AG04449 (cell line): ENCODE results near the gene COMMD9.

ENCODE experiments used
- CTCF ChIA-PET: fragments of 350-600 bp; formaldehyde crosslinking; extraction: SDS; loops from one replicate; lab custom pipeline; 2021; ENCODE audit warnings: antibody characterized with exemption; lab: Yijun Ruan, JAX
- POLR2A ChIA-PET: fragments of 400-600, 350-600 bp; formaldehyde crosslinking; extraction: SDS; loops from one replicate; lab custom pipeline; 2020; ENCODE audit warnings: antibody characterized with exemption, inconsistent platforms; lab: Yijun Ruan, JAX
- DNase-seq: peaks from one replicate; pipeline ENCODE4 v3.0.0-alpha.2; 2010; ENCODE audit warnings: low read depth, low spot score
- H3K4me3 ChIP-seq: 2 replicates; pipeline ENCODE4 v1.5.1; 2011; ENCODE audit warnings: low read depth, mild to moderate bottlenecking, control low read depth, low read length
- TF ChIP-seq, protein P1 (sequence below): IDR thresholded peaks from one replicate; pipeline ENCODE4 v1.5.1; 2011; ENCODE audit warnings: mild to moderate bottlenecking, moderate library complexity, low read length, control low read depth, inconsistent platforms; ENCODE audit not compliant: insufficient read depth; ENCODE audit errors: missing control alignments

COMMD9 gene

GRCh38 chr11:36230779-36231699 is 58.2 kb downstream of the COMMD9 start:
- ChIA-PET CTCF (no interaction called here), POLR2A (interaction anchor here (0.6 to 1.2 kb wide), 2 partner anchors 35 to 66 kb away, joined by 3 read pairs; no protein-coding TSS in a partner anchor)
- TF ChIP-seq, protein P1, sequence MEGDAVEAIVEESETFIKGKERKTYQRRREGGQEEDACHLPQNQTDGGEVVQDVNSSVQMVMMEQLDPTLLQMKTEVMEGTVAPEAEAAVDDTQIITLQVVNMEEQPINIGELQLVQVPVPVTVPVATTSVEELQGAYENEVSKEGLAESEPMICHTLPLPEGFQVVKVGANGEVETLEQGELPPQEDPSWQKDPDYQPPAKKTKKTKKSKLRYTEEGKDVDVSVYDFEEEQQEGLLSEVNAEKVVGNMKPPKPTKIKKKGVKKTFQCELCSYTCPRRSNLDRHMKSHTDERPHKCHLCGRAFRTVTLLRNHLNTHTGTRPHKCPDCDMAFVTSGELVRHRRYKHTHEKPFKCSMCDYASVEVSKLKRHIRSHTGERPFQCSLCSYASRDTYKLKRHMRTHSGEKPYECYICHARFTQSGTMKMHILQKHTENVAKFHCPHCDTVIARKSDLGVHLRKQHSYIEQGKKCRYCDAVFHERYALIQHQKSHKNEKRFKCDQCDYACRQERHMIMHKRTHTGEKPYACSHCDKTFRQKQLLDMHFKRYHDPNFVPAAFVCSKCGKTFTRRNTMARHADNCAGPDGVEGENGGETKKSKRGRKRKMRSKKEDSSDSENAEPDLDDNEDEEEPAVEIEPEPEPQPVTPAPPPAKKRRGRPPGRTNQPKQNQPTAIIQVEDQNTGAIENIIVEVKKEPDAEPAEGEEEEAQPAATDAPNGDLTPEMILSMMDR = no peak
- DNase-seq = no peak
- peak overlapping the region; percentile 23; the same call in 1 of the 2 replicates for H3K4me3 ChIP-seq

- no peak for DNase-seq
- no peak overlapping the region for H3K4me3 ChIP-seq
- ChIA-PET POLR2A (no interaction called here), CTCF (no interaction called here)
- TF ChIP-seq, protein P1 = no peak
Observed at GRCh38 chr11:36229091-36229705, 60.0 kb downstream of the COMMD9 start.

DNA sequence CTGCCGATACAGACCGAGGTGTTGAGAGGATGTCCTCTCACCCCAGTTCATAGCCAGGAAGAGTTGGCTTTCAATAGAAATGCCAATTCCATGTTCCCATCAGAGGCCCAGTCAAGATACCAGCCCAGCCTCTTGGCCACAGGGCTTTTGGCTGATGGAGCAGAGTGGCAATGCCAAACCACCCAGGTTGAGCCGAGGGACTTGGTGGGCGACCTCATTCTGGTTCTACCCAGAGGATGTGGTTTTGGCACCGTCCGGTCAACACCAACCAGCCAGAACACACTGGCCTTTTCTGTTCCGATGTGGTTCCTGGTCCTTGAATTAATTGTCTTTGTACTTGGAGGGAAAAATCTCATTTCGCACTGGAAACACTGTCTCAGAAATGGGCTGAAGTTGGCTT is 60.5 kb downstream of the COMMD9 start:
- CTCF ChIA-PET = no interaction called here

GRCh38 chr11:36227044-36227443 is 62.2 kb downstream of the COMMD9 start:
- ChIA-PET CTCF (no interaction called here), POLR2A (no interaction called here)
- TF ChIP-seq, protein P1 = no peak
- H3K4me3 ChIP-seq = no peak overlapping the region
- no peak for DNase-seq

More for the DNA sequence above, 60.5 kb downstream of the COMMD9 start:
- no peak for DNase-seq
- POLR2A ChIA-PET = no interaction called here
- TF ChIP-seq, protein P1 = no peak
- no peak overlapping the region for H3K4me3 ChIP-seq

DNA sequence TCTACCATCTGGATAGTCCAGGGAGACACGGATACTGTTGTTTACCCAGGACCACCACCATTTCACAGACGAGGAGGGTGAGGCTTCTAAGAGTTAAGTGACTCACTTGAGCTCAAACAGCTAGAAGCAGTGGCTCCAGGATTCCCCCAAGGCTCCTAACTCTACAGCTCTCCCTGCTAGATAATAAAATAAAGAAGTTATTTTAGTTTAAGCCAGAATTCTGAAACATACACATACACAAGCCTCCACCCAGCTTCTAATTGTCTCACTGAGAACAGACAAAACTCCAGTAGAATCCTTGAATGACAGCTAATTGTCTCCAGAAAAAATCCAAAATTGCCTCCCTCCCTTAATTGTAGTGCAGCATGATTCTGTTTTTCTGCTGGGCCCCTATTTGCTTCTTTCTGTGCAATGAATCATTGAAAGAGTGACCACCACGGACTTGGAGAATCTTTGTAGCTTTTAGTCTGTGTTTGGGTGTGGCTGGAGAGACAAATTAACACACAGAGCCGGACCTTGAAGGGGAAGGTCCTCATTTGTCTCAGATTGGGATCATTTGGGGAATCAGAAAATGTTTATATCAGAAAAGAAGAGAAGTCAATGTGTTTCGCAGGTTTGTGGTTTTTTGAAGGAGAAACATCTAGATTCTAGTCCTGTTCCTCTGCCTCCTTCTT is 64.9 kb downstream of the COMMD9 start:
- H3K4me3 ChIP-seq = no peak overlapping the region
- TF ChIP-seq, protein P1 = no peak
- DNase-seq = no peak
- POLR2A ChIA-PET = no interaction called here
- CTCF ChIA-PET = interaction anchor here (0.8 to 1.4 kb wide), 2 partner anchors 37 to 402 kb away, joined by 3 read pairs; no protein-coding TSS in a partner anchor
